Vagina (tissue), 2 donors: ENCODE results near the gene ABCB7.

Experiments
- POLR2A ChIP-seq, 2 donors: fragments of 450-650 bp; IDR thresholded peaks; one replicate each; pipeline ENCODE4 v1.6.1; 2017; ENCODE audit warnings: antibody characterized with exemption in 2 of 2, mild to moderate bottlenecking in 2 of 2, moderate library complexity in 2 of 2
- POLR2AphosphoS5 ChIP-seq, 2 donors: sonication (generic); formaldehyde crosslinking; IDR thresholded peaks; one replicate each; pipeline ENCODE4 v1.9.0; 2017; ENCODE audit warnings: antibody characterized with exemption in 2 of 2, mild to moderate bottlenecking in 2 of 2, low read depth in 1 of 2; ENCODE audit not compliant: insufficient read depth in 1 of 2
- TF ChIP-seq, protein P1 (sequence below), 3 experiments: fragments of 450-650 bp in 2 of 3; fragments of 200-600 bp in 1 of 3; sonication (generic) in 1 of 3; IDR thresholded peaks; one replicate each; pipeline ENCODE4 v1.5.1; 2017 to 2019; ENCODE audit warnings: antibody characterized with exemption in 3 of 3, mild to moderate bottlenecking in 2 of 3, moderate library complexity in 2 of 3

GRCh38 chrX:75155447-75155826 is 646 bp downstream of the ABCB7 start:
- TF ChIP-seq POLR2A (IDR thresholded peaks at IDR 0.05) (no peak), POLR2AphosphoS5 (IDR thresholded peaks at IDR 0.05; ENCODE audit: insufficient read depth in 1 of 2, low read depth in 1 of 2) (no peak)
- TF ChIP-seq, protein P1, sequence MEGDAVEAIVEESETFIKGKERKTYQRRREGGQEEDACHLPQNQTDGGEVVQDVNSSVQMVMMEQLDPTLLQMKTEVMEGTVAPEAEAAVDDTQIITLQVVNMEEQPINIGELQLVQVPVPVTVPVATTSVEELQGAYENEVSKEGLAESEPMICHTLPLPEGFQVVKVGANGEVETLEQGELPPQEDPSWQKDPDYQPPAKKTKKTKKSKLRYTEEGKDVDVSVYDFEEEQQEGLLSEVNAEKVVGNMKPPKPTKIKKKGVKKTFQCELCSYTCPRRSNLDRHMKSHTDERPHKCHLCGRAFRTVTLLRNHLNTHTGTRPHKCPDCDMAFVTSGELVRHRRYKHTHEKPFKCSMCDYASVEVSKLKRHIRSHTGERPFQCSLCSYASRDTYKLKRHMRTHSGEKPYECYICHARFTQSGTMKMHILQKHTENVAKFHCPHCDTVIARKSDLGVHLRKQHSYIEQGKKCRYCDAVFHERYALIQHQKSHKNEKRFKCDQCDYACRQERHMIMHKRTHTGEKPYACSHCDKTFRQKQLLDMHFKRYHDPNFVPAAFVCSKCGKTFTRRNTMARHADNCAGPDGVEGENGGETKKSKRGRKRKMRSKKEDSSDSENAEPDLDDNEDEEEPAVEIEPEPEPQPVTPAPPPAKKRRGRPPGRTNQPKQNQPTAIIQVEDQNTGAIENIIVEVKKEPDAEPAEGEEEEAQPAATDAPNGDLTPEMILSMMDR (IDR thresholded peaks at IDR 0.05): no peak
